ENCODE results near the gene GSN.

The GSN gene

GRCh38 chr9:121325387-121325786 is 57.4 kb downstream of the GSN start:
- DNase-seq, result no peak

- no peak for DNase-seq
Observed at GRCh38 chr9:121326130-121326838, 58.3 kb downstream of the GSN start.

GRCh38 chr9:121326901-121327613 is 59.1 kb downstream of the GSN start:
- DNase-seq, result no peak

GRCh38 chr9:121328476-121328875 is 60.5 kb downstream of the GSN start:
- no peak for DNase-seq

- DNase-seq, result no peak
Observed at GRCh38 chr9:121328876-121329681, 61.1 kb downstream of the GSN start.

GRCh38 chr9:121331549-121331948 is 63.6 kb downstream of the GSN start:
- no peak for DNase-seq

GRCh38 chr9:121331992-121332685 is 64.2 kb downstream of the GSN start:
- DNase-seq, result peak; percentile 53

GRCh38 chr9:121333950-121334773 is 66.2 kb downstream of the GSN start:
- DNase-seq, result peak; percentile 97

- DNase-seq, result no peak
Observed at GRCh38 chr9:121336665-121337064, 68.7 kb downstream of the GSN start.

GRCh38 chr9:121339437-121339836 is 71.5 kb downstream of the GSN start:
- DNase-seq, result no peak

GRCh38 chr9:121340676-121341392 is 72.9 kb downstream of the GSN start:
- no peak for DNase-seq

- DNase-seq, result no peak
Observed at GRCh38 chr9:121344184-121344583, 76.2 kb downstream of the GSN start.

GRCh38 chr9:121345070-121345469 is 77.1 kb downstream of the GSN start:
- DNase-seq, result no peak

- DNase-seq, result no peak
Observed at GRCh38 chr9:121348221-121348620, 80.3 kb downstream of the GSN start.

GRCh38 chr9:121349009-121349408 is 81.0 kb downstream of the GSN start:
- DNase-seq, result no peak

GRCh38 chr9:121350036-121350435 is 82.1 kb downstream of the GSN start:
- DNase-seq, result no peak

- DNase-seq, result peak; percentile 93
Observed at GRCh38 chr9:121350993-121351561, 83.1 kb downstream of the GSN start.

GRCh38 chr9:121353241-121354061 is 85.5 kb downstream of the GSN start:
- peak; percentile 58 for DNase-seq

GRCh38 chr9:121354141-121354540 is 86.2 kb downstream of the GSN start:
- peak; percentile 82 for DNase-seq

- no peak for DNase-seq
Observed at GRCh38 chr9:121354762-121355161, 86.8 kb downstream of the GSN start.
